Measurements from ENCODE around the gene TIMM8A. TPM values are rescaled to one million over a fixed set of nuclear protein-coding genes. Genes with fewer than 3 reads are reported as not detected.

Gene TIMM8A
- total RNA-seq, 1 experiment from 2014 or later, result 30.9 TPM

DNA sequence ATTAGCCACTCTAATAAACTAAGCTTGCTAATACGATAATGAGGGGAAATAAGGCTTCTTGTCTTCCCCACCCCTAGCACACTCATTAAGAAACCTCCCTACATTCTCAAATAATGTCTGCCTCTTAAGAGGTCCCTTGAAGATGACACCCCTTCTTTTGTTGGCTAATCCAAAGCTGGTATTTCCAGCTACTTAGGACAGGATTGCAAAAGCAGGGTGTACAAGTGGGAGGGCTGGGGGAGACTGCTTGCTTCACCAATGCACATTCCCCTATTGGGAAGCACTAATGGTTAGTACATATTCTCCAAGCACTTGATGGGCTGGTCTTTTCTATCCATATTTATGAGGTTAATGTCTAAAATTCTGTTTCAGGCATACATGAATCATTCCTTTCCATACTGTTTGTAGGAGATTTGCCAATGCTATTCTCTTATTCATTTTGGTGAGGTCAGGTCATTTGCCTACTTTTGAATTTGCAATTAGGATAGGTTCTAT, 16.8 kb upstream of the TIMM8A start:
- peaks cover 13% of the 10 kb centered on the region for H3K27me3 Mint-ChIP-seq (ENCODE audit: unreplicated experiment)
- no peaks in the 10 kb centered on the region for H3K36me3 Mint-ChIP-seq (ENCODE audit: insufficient read depth, unreplicated experiment)
- BruUV-seq (replicated peaks), result no TSS peak
- CTCF ChIA-PET, result no interaction called here
- no peak overlapping the region for H3K4me3 Mint-ChIP-seq (ENCODE audit: low read depth, unreplicated experiment)
- no peak for DNase-seq
- H3K27ac Mint-ChIP-seq (ENCODE audit: unreplicated experiment), result no peak overlapping the region
- H3K9me3 Mint-ChIP-seq (ENCODE audit: low read depth, unreplicated experiment), result no peaks in the 10 kb centered on the region
- H3K4me1 Mint-ChIP-seq (ENCODE audit: low read depth, unreplicated experiment), result no peaks in the 10 kb centered on the region
- no peak for TF ChIP-seq CTCF (IDR thresholded peaks at IDR 0.05; ENCODE audit: unreplicated experiment)
- intact Hi-C loops (cut with micrococcal nuclease; ENCODE audit: unreplicated experiment), result no loop called here

GRCh38 chrX:101362757-101363156, 14.2 kb upstream of the TIMM8A start:
- Mint-ChIP-seq H3K27me3 (ENCODE audit: unreplicated experiment) (no peaks in the 10 kb centered on the region), H3K4me3 (ENCODE audit: low read depth, unreplicated experiment) (no peak overlapping the region), H3K9me3 (ENCODE audit: low read depth, unreplicated experiment) (no peaks in the 10 kb centered on the region), H3K4me1 (ENCODE audit: low read depth, unreplicated experiment) (no peaks in the 10 kb centered on the region), H3K27ac (ENCODE audit: unreplicated experiment) (no peak overlapping the region), H3K36me3 (ENCODE audit: insufficient read depth, unreplicated experiment) (no peaks in the 10 kb centered on the region)
- CTCF ChIA-PET, result no interaction called here
- DNase-seq, result no peak
- no peak for TF ChIP-seq CTCF (IDR thresholded peaks at IDR 0.05; ENCODE audit: unreplicated experiment)
- BruUV-seq (replicated peaks), result no TSS peak
- intact Hi-C loops (cut with micrococcal nuclease; ENCODE audit: unreplicated experiment), result no loop called here

DNA sequence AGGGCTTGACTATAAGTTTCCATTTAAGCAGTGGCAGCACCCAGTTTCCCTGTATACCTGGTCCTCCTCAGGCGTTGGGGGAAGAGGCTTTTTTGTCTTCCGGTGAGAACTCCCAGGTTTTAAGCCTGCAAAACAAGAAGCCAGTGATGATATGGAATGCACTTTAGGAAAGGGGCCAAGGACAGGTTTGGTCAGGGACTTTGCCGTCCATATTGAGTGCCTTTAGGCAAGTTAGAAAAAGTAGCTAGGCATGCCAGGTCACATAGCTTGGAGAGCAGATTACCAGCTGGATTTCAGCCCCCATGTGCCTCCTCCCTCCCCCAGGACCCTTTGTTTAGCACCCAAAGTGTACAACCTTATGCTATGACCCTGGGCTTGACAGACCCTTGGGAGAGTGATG, 13.6 kb upstream of the TIMM8A start:
- no peak overlapping the region for H3K4me3 Mint-ChIP-seq (ENCODE audit: low read depth, unreplicated experiment)
- H3K4me1 Mint-ChIP-seq (ENCODE audit: low read depth, unreplicated experiment), result no peaks in the 10 kb centered on the region
- intact Hi-C loops (cut with micrococcal nuclease; ENCODE audit: unreplicated experiment), result no loop called here
- no peak overlapping the region for H3K27ac Mint-ChIP-seq (ENCODE audit: unreplicated experiment)
- H3K9me3 Mint-ChIP-seq (ENCODE audit: low read depth, unreplicated experiment), result no peaks in the 10 kb centered on the region
- no peak for TF ChIP-seq CTCF (IDR thresholded peaks at IDR 0.05; ENCODE audit: unreplicated experiment)
- no peaks in the 10 kb centered on the region for H3K27me3 Mint-ChIP-seq (ENCODE audit: unreplicated experiment)
- CTCF ChIA-PET, result no interaction called here
- BruUV-seq (replicated peaks), result no TSS peak
- no peaks in the 10 kb centered on the region for H3K36me3 Mint-ChIP-seq (ENCODE audit: insufficient read depth, unreplicated experiment)
- no peak for DNase-seq

- BruUV-seq (replicated peaks), result no TSS peak
- no peaks in the 10 kb centered on the region for H3K4me1 Mint-ChIP-seq (ENCODE audit: low read depth, unreplicated experiment)
- DNase-seq, result no peak
- CTCF ChIA-PET, result no interaction called here
- no peak overlapping the region for H3K4me3 Mint-ChIP-seq (ENCODE audit: low read depth, unreplicated experiment)
- no peaks in the 10 kb centered on the region for H3K36me3 Mint-ChIP-seq (ENCODE audit: insufficient read depth, unreplicated experiment)
- H3K27me3 Mint-ChIP-seq (ENCODE audit: unreplicated experiment), result no peaks in the 10 kb centered on the region
- H3K27ac Mint-ChIP-seq (ENCODE audit: unreplicated experiment), result no peak overlapping the region
- no peaks in the 10 kb centered on the region for H3K9me3 Mint-ChIP-seq (ENCODE audit: low read depth, unreplicated experiment)
- intact Hi-C loops (cut with micrococcal nuclease; ENCODE audit: unreplicated experiment), result no loop called here
- TF ChIP-seq CTCF (IDR thresholded peaks at IDR 0.05; ENCODE audit: unreplicated experiment), result no peak
These were observed 11.8 kb upstream of the TIMM8A start for GRCh38 chrX:101360390-101360789.

Measured in Calu3 (cell line).